HFF-Myc (cell line): ENCODE data around the gene PJA2.

Experiments
- DNase-seq: peaks from one replicate; pipeline ENCODE4 v3.0.0-alpha.2; 2011; ENCODE audit warnings: low read depth; ENCODE audit errors: extremely low read depth
- H3K4me3 ChIP-seq: replicated peaks from 2 replicates; pipeline ENCODE4 v1.5.1; 2011; ENCODE audit warnings: low read depth, mild to moderate bottlenecking, control low read depth, low read length
- CTCF ChIP-seq: IDR thresholded peaks from 2 replicates; pipeline ENCODE4 v1.5.1; 2012; ENCODE audit warnings: mild to moderate bottlenecking, low read depth, low read length, control low read depth; ENCODE audit errors: missing control alignments

PJA2 gene

GRCh38 chr5:109408991-109409843 lies 557 bp downstream of the PJA2 start:
- peak overlapping the region; percentile 75 for H3K4me3 ChIP-seq
- no peak for TF ChIP-seq CTCF
- peak; percentile 39 for DNase-seq

- TF ChIP-seq CTCF: no peak
- no peak for DNase-seq
- peak overlapping the region; percentile 75 for H3K4me3 ChIP-seq
These were observed 1.9 kb downstream of the PJA2 start for GRCh38 chr5:109407913-109408312.

GRCh38 chr5:109406719-109407118 lies 3.1 kb downstream of the PJA2 start:
- DNase-seq: no peak
- TF ChIP-seq CTCF: no peak
- no peak overlapping the region; the same call in 1 of the 2 replicates for H3K4me3 ChIP-seq

- H3K4me3 ChIP-seq: no peak overlapping the region
- no peak for TF ChIP-seq CTCF
- no peak for DNase-seq
These were observed 5.3 kb downstream of the PJA2 start for GRCh38 chr5:109404428-109404960.

- DNase-seq: no peak
- H3K4me3 ChIP-seq: no peak overlapping the region
- TF ChIP-seq CTCF: no peak
These were observed 6.3 kb downstream of the PJA2 start for GRCh38 chr5:109403469-109403868.

- no peak for TF ChIP-seq CTCF
- no peak for DNase-seq
- no peak overlapping the region for H3K4me3 ChIP-seq
These were observed 10.5 kb downstream of the PJA2 start for GRCh38 chr5:109399092-109399759.
